SK-N-SH (cell line): ENCODE measurements around the gene NFE2. TPM values are rescaled to one million over a fixed set of nuclear protein-coding genes. Genes with fewer than 3 reads are reported as not detected.

Experiments used
- CTCF ChIA-PET: fragments of 300-600, 350-600 bp; formaldehyde crosslinking; extraction: SDS; loops from one replicate; lab custom pipeline; 2021; lab: Yijun Ruan, JAX
- POLR2A ChIA-PET: fragments of 350-600 bp; sonication (Branson Sonifier 250); formaldehyde crosslinking; extraction: SDS; loops from one replicate; lab custom pipeline; 2020; ENCODE audit warnings: antibody characterized with exemption, inconsistent platforms; lab: Yijun Ruan, JAX
- DNase-seq: peaks from one replicate; pipeline ENCODE4 v3.0.0; 2012
- H2AFZ ChIP-seq: fragments of 200-600 bp; sonication (generic); 2 replicates; pipeline ENCODE4 v1.8.1; 2016; ENCODE audit warnings: antibody characterized with exemption, mild to moderate bottlenecking, low read depth
- H3F3A ChIP-seq: fragments of 200-600 bp; sonication (generic); replicated peaks from 2 replicates; pipeline ENCODE3; 2016; ENCODE audit warnings: antibody characterized with exemption, mild to moderate bottlenecking; ENCODE audit not compliant: insufficient read depth
- H3K27ac ChIP-seq, 2 experiments: fragments of 200-500 bp in 1 of 2; fragments of 200-600 bp in 1 of 2; sonication (Bioruptor generic) in 1 of 2; sonication (generic), shearing (Covaris generic) in 1 of 2; 2 replicates each; pipeline versions ENCODE4 v1.5.1 to v1.6.1; 2014 to 2016; ENCODE audit warnings: low read depth in 2 of 2, inconsistent platforms in 1 of 2, low read length in 1 of 2, mild to moderate bottlenecking in 1 of 2, mixed read lengths in 1 of 2
- H3K27me3 ChIP-seq: fragments of 200-600 bp; sonication (generic), shearing (Covaris generic); 2 replicates; pipeline ENCODE4 v1.6.1; 2016; ENCODE audit warnings: mixed run types; ENCODE audit not compliant: insufficient read depth
- H3K36me3 ChIP-seq, 2 experiments: fragments of 200-500 bp in 1 of 2; fragments of 200-600 bp in 1 of 2; sonication (Bioruptor generic) in 1 of 2; sonication (generic) in 1 of 2; replicated peaks in 1 of 2; 2 replicates each; pipeline versions ENCODE3 to v1.5.1; 2014 to 2016; ENCODE audit warnings: low read length in 1 of 2, mild to moderate bottlenecking in 1 of 2; ENCODE audit not compliant: insufficient read depth in 2 of 2, control insufficient read depth in 1 of 2
- H3K4me1 ChIP-seq, 2 experiments: fragments of 200-500 bp in 1 of 2; fragments of 200-600 bp in 1 of 2; sonication (Bioruptor generic) in 1 of 2; sonication (generic), shearing (Covaris generic) in 1 of 2; 2 replicates each; pipeline versions ENCODE4 v1.5.1 to v1.6.1; 2014 to 2016; ENCODE audit warnings: low read depth in 1 of 2, low read length in 1 of 2, mixed run types in 1 of 2; ENCODE audit not compliant: insufficient read depth in 2 of 2, control insufficient read depth in 1 of 2
- H3K4me2 ChIP-seq: fragments of 200-600 bp; sonication (generic), shearing (Covaris generic); 2 replicates; pipeline ENCODE4 v1.6.1; 2017; ENCODE audit warnings: mixed run types
- H3K4me3 ChIP-seq, 2 experiments: fragments of 200-500 bp in 1 of 2; fragments of 200-600 bp in 1 of 2; sonication (Bioruptor generic) in 1 of 2; sonication (generic), shearing (Covaris generic) in 1 of 2; 2 replicates each; pipeline versions ENCODE4 v1.5.1 to v1.8.1; 2014 to 2016; ENCODE audit warnings: low read depth in 2 of 2, inconsistent platforms in 1 of 2, low read length in 1 of 2, mild to moderate bottlenecking in 1 of 2, mixed read lengths in 1 of 2, moderate library complexity in 1 of 2
- H3K79me2 ChIP-seq: fragments of 200-600 bp; sonication (generic); 2 replicates; pipeline ENCODE4 v1.8.1; 2017; ENCODE audit warnings: mild to moderate bottlenecking; ENCODE audit not compliant: insufficient read depth
- H3K9ac ChIP-seq: fragments of 200-600 bp; sonication (generic); 2 replicates; pipeline ENCODE4 v1.6.1; 2017; ENCODE audit warnings: mixed run types
- H3K9me2 ChIP-seq: fragments of 200-600 bp; sonication (generic); 2 replicates; pipeline ENCODE4 v1.6.1; 2017; ENCODE audit warnings: mixed run types
- H3K9me3 ChIP-seq: fragments of 200-600 bp; sonication (generic); 2 replicates; pipeline ENCODE4 v1.6.1; 2017; ENCODE audit warnings: mixed run types, mild to moderate bottlenecking, moderate library complexity
- H4K20me1 ChIP-seq: fragments of 200-600 bp; sonication (generic); 2 replicates; pipeline ENCODE4 v1.6.1; 2017; ENCODE audit warnings: mild to moderate bottlenecking, mixed run types; ENCODE audit not compliant: insufficient read depth
- ELF1 ChIP-seq: IDR thresholded peaks from 2 replicates; pipeline ENCODE4 v1.4.0; 2012
- EZH2phosphoT487 ChIP-seq: fragments of 200-600 bp; sonication (generic); IDR thresholded peaks from 2 replicates; pipeline ENCODE4 v1.6.1; 2017; ENCODE audit warnings: low read depth, mixed run types, mild to moderate bottlenecking, antibody characterized with exemption, moderate library complexity, borderline replicate concordance
- FOSL2 ChIP-seq: IDR thresholded peaks from 2 replicates; pipeline ENCODE4 v1.4.0; 2012; ENCODE audit warnings: low read depth, mild to moderate bottlenecking, moderate library complexity, borderline replicate concordance
- GABPA ChIP-seq: IDR thresholded peaks from 2 replicates; pipeline ENCODE4 v1.4.0; 2012; ENCODE audit warnings: low read depth, mild to moderate bottlenecking
- GATA2 ChIP-seq: sonication (generic); formaldehyde crosslinking; IDR thresholded peaks from 2 replicates; pipeline ENCODE4 v1.5.0; 2020; ENCODE audit warnings: mild to moderate bottlenecking, missing genetic modification reagents
- JUND ChIP-seq: IDR thresholded peaks from 2 replicates; pipeline ENCODE4 v1.4.0; 2012
- MEF2A ChIP-seq: IDR thresholded peaks from 2 replicates; pipeline ENCODE4 v1.4.0; 2012; ENCODE audit warnings: low read depth, borderline replicate concordance
- NRF1 ChIP-seq: IDR thresholded peaks from 2 replicates; pipeline ENCODE4 v1.6.1; 2012; ENCODE audit warnings: low read depth, mild to moderate bottlenecking, low read length
- RFX5 ChIP-seq: IDR thresholded peaks from 2 replicates; pipeline ENCODE4 v1.6.1; 2012; ENCODE audit warnings: mild to moderate bottlenecking, improper control_type of control experiment, low read length
- RXRA ChIP-seq: IDR thresholded peaks from 2 replicates; pipeline ENCODE4 v1.4.0; 2012; ENCODE audit warnings: low read depth, mild to moderate bottlenecking, borderline replicate concordance
- SIN3A ChIP-seq: IDR thresholded peaks from 2 replicates; pipeline ENCODE4 v1.6.1; 2012; ENCODE audit warnings: low read depth, mild to moderate bottlenecking, low read length, moderate library complexity, borderline replicate concordance
- TCF12 ChIP-seq: IDR thresholded peaks from 2 replicates; pipeline ENCODE4 v1.4.0; 2012
- YY1 ChIP-seq: IDR thresholded peaks from 2 replicates; pipeline ENCODE4 v1.4.0; 2012; ENCODE audit warnings: low read depth, mild to moderate bottlenecking
- WGBS: methylation state at CpG from one replicate; pipeline ENCODE4 v1.1.6; 2017; ENCODE audit warnings: low lambda C conversion rate; 5-methylcytosine and 5-hydroxymethylcytosine counted together
- polyA plus RNA-seq, 3 experiments: library from polyadenylated mRNA; depleted of rRNA; stranded (reverse); fragments of >200 nt; gene quantifications; 2 replicates each; pipeline ENCODE4 v1.2.3, GENCODE V29; 2012
- TF ChIP-seq, protein P1 (sequence below): fragments of 150-350 bp; IDR thresholded peaks from 2 replicates; pipeline ENCODE4 v1.6.1; 2016; ENCODE audit warnings: mild to moderate bottlenecking, low read depth, low read length
- TF ChIP-seq, protein P2 (sequence below): fragments of 150-350 bp; IDR thresholded peaks from 2 replicates; pipeline ENCODE4 v1.6.1; 2017; ENCODE audit warnings: antibody characterized with exemption, low read length, low read depth, borderline replicate concordance
- TF ChIP-seq, protein P3 (sequence below): IDR thresholded peaks from 2 replicates; pipeline ENCODE4 v1.4.0; 2012; ENCODE audit warnings: low read depth, borderline replicate concordance
- TF ChIP-seq, protein P4 (sequence below): IDR thresholded peaks from 2 replicates; pipeline ENCODE4 v1.4.0; 2012; ENCODE audit warnings: low read depth, borderline replicate concordance

NFE2 gene
- polyA plus RNA-seq, 1 of the 3 experiments (the other 2 are of a cell fraction), result 0.25 TPM

DNA sequence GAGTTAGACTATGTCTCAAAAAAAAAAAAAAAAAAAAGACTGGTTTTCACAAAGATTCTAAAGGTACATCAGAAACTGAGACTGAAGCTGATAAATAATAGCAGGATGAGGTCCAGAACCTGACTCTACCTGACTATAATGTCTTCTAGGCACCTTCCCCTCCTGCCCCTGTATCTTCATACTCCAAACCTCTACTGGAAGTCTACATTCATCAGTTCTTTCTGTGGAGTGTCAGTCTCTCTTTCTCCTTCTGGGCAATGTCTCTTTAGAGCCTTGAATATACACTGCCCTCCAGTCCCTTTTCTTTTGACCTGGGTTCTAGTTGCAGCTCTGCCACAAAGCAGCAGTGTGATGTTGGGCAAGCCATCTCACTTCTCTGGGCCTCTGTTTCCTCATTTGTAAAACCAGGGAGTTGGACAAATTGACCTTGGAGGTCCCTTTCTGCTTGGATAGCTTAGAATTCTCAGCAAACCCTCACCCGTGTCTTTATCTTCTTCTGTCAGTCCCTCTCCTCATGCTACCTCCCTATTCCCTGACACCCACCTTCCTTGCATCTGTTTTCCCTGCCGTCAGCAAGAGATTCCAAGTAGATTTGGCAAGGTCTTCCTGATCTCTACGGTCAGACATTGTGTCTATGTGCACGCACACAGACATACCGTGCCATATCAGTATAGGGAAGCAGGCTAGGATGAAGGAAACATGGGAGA, 4.3 kb downstream of the NFE2 start:
- Histone ChIP-seq H3F3A (peaks cover 3% of the 10 kb centered on the region), H3K4me1 (peaks cover 0 to 13% of the 10 kb centered on the region in 2 experiments; a peak in 1 of 4 replicates), H3K9me3 (no peaks in the 10 kb centered on the region), H3K36me3 (no peaks in the 10 kb centered on the region), H3K4me3 (no peak overlapping the region), H2AFZ (no peak overlapping the region), H3K9me2 (no peaks in the 10 kb centered on the region), H3K27me3 (no peaks in the 10 kb centered on the region), H3K79me2 (no peaks in the 10 kb centered on the region)
- CTCF ChIA-PET, result interaction anchor here (1.4 to 9.7 kb wide), 6 partner anchors 11 to 83 kb away, joined by 3 to 86 read pairs (median 6); partner anchors contain the start of gene COPZ1
- DNase-seq, result no peak
- 87% methylated on average over 5 of the region's 5 CpGs for WGBS
- TF ChIP-seq EZH2phosphoT487 (no peak), NRF1 (no peak), YY1 (no peak), ELF1 (no peak), GABPA (no peak), TCF12 (no peak), SIN3A (no peak), JUND (no peak), RFX5 (no peak), GATA2 (CRISPR knock-in tag) (no peak), RXRA (no peak)
- TF ChIP-seq, protein P1, sequence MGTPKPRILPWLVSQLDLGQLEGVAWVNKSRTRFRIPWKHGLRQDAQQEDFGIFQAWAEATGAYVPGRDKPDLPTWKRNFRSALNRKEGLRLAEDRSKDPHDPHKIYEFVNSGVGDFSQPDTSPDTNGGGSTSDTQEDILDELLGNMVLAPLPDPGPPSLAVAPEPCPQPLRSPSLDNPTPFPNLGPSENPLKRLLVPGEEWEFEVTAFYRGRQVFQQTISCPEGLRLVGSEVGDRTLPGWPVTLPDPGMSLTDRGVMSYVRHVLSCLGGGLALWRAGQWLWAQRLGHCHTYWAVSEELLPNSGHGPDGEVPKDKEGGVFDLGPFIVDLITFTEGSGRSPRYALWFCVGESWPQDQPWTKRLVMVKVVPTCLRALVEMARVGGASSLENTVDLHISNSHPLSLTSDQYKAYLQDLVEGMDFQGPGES, result no peak
- TF ChIP-seq, protein P2, sequence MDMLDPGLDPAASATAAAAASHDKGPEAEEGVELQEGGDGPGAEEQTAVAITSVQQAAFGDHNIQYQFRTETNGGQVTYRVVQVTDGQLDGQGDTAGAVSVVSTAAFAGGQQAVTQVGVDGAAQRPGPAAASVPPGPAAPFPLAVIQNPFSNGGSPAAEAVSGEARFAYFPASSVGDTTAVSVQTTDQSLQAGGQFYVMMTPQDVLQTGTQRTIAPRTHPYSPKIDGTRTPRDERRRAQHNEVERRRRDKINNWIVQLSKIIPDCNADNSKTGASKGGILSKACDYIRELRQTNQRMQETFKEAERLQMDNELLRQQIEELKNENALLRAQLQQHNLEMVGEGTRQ, result no peak
- TF ChIP-seq, protein P3, sequence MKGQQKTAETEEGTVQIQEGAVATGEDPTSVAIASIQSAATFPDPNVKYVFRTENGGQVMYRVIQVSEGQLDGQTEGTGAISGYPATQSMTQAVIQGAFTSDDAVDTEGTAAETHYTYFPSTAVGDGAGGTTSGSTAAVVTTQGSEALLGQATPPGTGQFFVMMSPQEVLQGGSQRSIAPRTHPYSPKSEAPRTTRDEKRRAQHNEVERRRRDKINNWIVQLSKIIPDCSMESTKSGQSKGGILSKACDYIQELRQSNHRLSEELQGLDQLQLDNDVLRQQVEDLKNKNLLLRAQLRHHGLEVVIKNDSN, result no peak
- TF ChIP-seq, all 33 proteins: peak for 0
- Histone ChIP-seq H3K27ac (no peak overlapping the region), H3K9ac (no peak overlapping the region), H3K4me2 (no peak overlapping the region), H4K20me1 (no peaks in the 10 kb centered on the region)
- POLR2A ChIA-PET, result interaction anchor here (1.3 to 1.9 kb wide), 3 partner anchors 10 to 12 kb away, joined by 3 to 6 read pairs (median 5); no protein-coding TSS in a partner anchor

DNA sequence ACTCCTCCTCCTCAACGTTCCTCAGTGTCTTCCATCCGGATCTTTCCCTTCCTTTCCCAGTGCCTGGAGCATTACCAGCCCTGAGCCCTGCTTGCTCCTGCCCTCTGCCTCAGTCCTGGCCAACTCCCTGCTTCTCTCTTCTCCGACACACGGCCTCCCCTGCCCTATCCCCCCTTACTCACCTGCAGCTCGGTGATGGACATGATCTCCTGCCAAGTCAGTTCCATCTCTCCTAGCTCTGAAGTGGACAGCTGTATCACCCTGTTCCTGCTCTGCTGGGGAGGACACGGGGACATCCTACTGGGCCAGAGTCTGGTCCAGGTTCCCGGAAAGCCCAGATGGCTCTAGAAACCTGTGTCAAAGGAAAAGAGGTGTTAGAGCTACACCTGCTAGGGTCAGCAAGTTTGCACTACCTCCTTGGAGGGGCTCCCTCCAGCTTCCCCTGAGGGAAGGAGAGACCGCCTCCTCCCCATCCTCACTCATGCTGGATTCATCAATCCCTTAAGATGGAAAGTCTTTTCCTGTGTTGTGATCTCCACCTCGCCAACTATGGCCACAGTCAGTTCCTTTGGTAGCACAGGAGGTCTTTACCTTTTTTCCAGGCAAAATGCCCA, 5.8 kb downstream of the NFE2 start:
- H3K9me2 ChIP-seq, result no peaks in the 10 kb centered on the region
- ChIA-PET CTCF (interaction anchor here (0.6 to 9.7 kb wide), 15 partner anchors 10 to 85 kb away, joined by 3 to 86 read pairs (median 4); partner anchors contain the start of gene COPZ1), POLR2A (interaction anchor here (0.9 to 1.9 kb wide), 4 partner anchors 8 to 13 kb away, joined by 3 to 6 read pairs (median 4); no protein-coding TSS in a partner anchor)
- H3K4me2 ChIP-seq, result no peak overlapping the region
- H3K27me3 ChIP-seq, result no peaks in the 10 kb centered on the region
- no peaks in the 10 kb centered on the region for H3K36me3 ChIP-seq
- peaks cover 0 to 2% of the 10 kb centered on the region in 2 experiments; a peak in 1 of 4 replicates for H3K4me1 ChIP-seq
- 84% methylated on average over 8 of the region's 9 CpGs for WGBS
- no peak overlapping the region for H2AFZ ChIP-seq
- no peak overlapping the region for H3K27ac ChIP-seq
- no peak overlapping the region for H3K9ac ChIP-seq
- no peak for DNase-seq
- no peaks in the 10 kb centered on the region for H3K9me3 ChIP-seq
- TF ChIP-seq, protein P4, sequence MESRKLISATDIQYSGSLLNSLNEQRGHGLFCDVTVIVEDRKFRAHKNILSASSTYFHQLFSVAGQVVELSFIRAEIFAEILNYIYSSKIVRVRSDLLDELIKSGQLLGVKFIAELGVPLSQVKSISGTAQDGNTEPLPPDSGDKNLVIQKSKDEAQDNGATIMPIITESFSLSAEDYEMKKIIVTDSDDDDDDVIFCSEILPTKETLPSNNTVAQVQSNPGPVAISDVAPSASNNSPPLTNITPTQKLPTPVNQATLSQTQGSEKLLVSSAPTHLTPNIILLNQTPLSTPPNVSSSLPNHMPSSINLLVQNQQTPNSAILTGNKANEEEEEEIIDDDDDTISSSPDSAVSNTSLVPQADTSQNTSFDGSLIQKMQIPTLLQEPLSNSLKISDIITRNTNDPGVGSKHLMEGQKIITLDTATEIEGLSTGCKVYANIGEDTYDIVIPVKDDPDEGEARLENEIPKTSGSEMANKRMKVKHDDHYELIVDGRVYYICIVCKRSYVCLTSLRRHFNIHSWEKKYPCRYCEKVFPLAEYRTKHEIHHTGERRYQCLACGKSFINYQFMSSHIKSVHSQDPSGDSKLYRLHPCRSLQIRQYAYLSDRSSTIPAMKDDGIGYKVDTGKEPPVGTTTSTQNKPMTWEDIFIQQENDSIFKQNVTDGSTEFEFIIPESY, result no peak
- no peak for TF ChIP-seq MEF2A
- no peak for TF ChIP-seq JUND
- TF ChIP-seq NRF1, result no peak
- no peak for TF ChIP-seq FOSL2
- no peak overlapping the region for H3K4me3 ChIP-seq
- H3K79me2 ChIP-seq, result no peaks in the 10 kb centered on the region
- no peaks in the 10 kb centered on the region for H4K20me1 ChIP-seq
- peaks cover 10% of the 10 kb centered on the region for H3F3A ChIP-seq
